Astrocyte (in vitro differentiated cells and primary cell): ENCODE measurements around the gene SDK1.

Experiments used
- CTCF ChIP-seq: IDR thresholded peaks from 2 replicates; pipeline ENCODE4 v1.5.1; 2011; ENCODE audit warnings: low read depth, mild to moderate bottlenecking, inconsistent platforms, low read length, moderate library complexity; ENCODE audit not compliant: insufficient read depth
- EZH2 ChIP-seq: IDR thresholded peaks from 2 replicates; pipeline ENCODE4 v1.6.1; 2012; ENCODE audit warnings: mild to moderate bottlenecking, low read length, inconsistent platforms; ENCODE audit not compliant: insufficient read depth

- TF ChIP-seq EZH2 = no peak
- no peak for TF ChIP-seq CTCF
Measured at GRCh38 chr7:3294432-3295100, 6.5 kb upstream of the SDK1 start.
